Muscle layer of duodenum (tissue), 2 donors: ENCODE results near the gene RPUSD1.
"Not testable (repeated sequence)": the region's sequence is repeated elsewhere in the genome, so short reads cannot be mapped to it uniquely, and the experiment has no call there.

ENCODE experiments used
- H3K27ac ChIP-seq: one replicate; pipeline ENCODE4 v1.7.0; 2013; ENCODE audit warnings: mild to moderate bottlenecking, low read length
- H3K27me3 ChIP-seq: one replicate; pipeline ENCODE4 v1.7.0; 2013; ENCODE audit warnings: low read depth, mild to moderate bottlenecking, control low read depth, low read length
- H3K36me3 ChIP-seq, 2 donors: one replicate each; pipeline ENCODE4 v1.7.0; 2013; ENCODE audit warnings: low read length in 2 of 2, control low read depth in 1 of 2, mild to moderate bottlenecking in 1 of 2; ENCODE audit not compliant: insufficient read depth in 2 of 2, control insufficient read depth in 1 of 2
- H3K4me1 ChIP-seq, 2 donors: one replicate each; pipeline ENCODE4 v1.7.0; 2013; ENCODE audit warnings: low read length in 2 of 2, mild to moderate bottlenecking in 2 of 2, control low read depth in 1 of 2, moderate library complexity in 1 of 2; ENCODE audit not compliant: insufficient read depth in 2 of 2, control insufficient read depth in 1 of 2
- H3K4me3 ChIP-seq, 2 donors: one replicate each; pipeline ENCODE4 v1.7.0; 2013; ENCODE audit warnings: low read length in 2 of 2, low read depth in 1 of 2, mild to moderate bottlenecking in 1 of 2
- H3K9me3 ChIP-seq, 2 donors: one replicate each; pipeline ENCODE4 v1.7.0; 2013; ENCODE audit warnings: low read length in 2 of 2, control low read depth in 1 of 2, mild to moderate bottlenecking in 1 of 2; ENCODE audit not compliant: control insufficient read depth in 1 of 2
- donor health status: healthy.

Gene RPUSD1, protein sequence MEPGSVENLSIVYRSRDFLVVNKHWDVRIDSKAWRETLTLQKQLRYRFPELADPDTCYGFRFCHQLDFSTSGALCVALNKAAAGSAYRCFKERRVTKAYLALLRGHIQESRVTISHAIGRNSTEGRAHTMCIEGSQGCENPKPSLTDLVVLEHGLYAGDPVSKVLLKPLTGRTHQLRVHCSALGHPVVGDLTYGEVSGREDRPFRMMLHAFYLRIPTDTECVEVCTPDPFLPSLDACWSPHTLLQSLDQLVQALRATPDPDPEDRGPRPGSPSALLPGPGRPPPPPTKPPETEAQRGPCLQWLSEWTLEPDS

GRCh38 chr16:787978-788398, at the start of gene RPUSD1:
Gene RPUSD1 (minus strand): TSS chr16:788381. CDS start chr16:787737, 644 bp downstream.
- Histone ChIP-seq H3K27ac (no peak within 1 kb of the TSS), H3K4me3 (peak within 1 kb of the TSS; percentile 86 to 96), H3K27me3 (no peaks in the 10 kb centered on the region), H3K36me3 (peaks cover 0 to 12% of the 10 kb centered on the region in 2 donors), H3K9me3 (no peaks in the 10 kb centered on the region), H3K4me1 (peaks cover 0 to 27% of the 10 kb centered on the region in 2 donors)

GRCh38 chr16:836822-837221, 48.6 kb upstream of the RPUSD1 start:
- H3K4me1 ChIP-seq, H3K27me3 ChIP-seq, H3K27ac ChIP-seq, H3K36me3 ChIP-seq, H3K4me3 ChIP-seq: not testable (repeated sequence)
- peaks cover 10 to 34% of the 10 kb centered on the region in 2 donors for H3K9me3 ChIP-seq

DNA sequence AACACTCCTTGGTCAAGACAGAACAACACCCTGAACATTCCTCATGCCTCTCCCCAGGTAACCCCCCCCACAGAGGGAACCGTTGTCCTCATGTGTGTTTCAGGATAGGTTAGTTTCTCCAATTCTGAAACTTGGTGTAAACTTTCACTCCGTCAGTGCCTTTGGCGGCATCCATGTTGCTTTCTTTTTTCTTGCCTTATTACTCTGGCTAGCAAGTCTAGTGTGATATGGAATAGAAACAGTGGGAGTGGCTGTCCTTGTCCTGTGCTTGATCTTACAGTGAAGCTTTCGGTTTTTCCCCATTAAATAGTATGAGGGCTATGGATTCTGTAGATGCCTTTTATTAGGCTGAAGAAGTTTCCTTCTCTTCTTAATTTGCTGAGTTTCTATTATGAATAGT, 48.0 kb upstream of the RPUSD1 start:
- peak overlapping the region in 1 of 2 donors; percentile 40 for H3K4me3 ChIP-seq
- no peaks in the 10 kb centered on the region for H3K36me3 ChIP-seq
- no peaks in the 10 kb centered on the region for H3K27me3 ChIP-seq
- peaks cover 10 to 34% of the 10 kb centered on the region in 2 donors for H3K9me3 ChIP-seq
- no peak overlapping the region for H3K27ac ChIP-seq
- H3K4me1 ChIP-seq, result no peaks in the 10 kb centered on the region

GRCh38 chr16:835373-835772, 47.2 kb upstream of the RPUSD1 start:
- Histone ChIP-seq H3K36me3 (no peaks in the 10 kb centered on the region), H3K4me1 (no peaks in the 10 kb centered on the region), H3K27ac (no peak overlapping the region), H3K4me3 (peak overlapping the region in 1 of 2 donors; percentile 40), H3K9me3 (peaks cover 10 to 34% of the 10 kb centered on the region in 2 donors), H3K27me3 (no peaks in the 10 kb centered on the region)

DNA sequence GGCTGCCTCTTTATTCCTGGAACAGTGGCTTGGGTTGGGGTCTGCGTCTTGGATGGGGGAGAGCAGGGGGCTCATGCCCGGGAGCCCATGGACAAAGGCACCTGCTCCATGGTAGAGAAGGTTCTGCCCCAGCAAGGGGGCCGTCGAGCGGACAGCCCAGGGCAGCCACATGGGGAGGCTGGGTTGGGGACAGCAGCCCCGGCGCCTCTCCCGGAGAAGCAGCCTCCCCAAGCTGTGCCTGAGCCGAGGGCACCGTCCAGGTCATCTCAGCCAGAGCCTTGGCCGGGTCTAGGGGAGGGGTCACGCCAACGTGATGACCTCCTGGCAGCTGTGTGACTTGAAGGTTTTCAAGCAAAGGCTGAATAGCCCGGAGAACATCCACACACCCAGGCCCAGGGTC, 45.2 kb upstream of the RPUSD1 start:
- H3K4me1 ChIP-seq, result no peaks in the 10 kb centered on the region
- no peaks in the 10 kb centered on the region for H3K36me3 ChIP-seq
- H3K27ac ChIP-seq, result no peak overlapping the region
- no peaks in the 10 kb centered on the region for H3K27me3 ChIP-seq
- peaks cover 10 to 34% of the 10 kb centered on the region in 2 donors for H3K9me3 ChIP-seq
- H3K4me3 ChIP-seq, result no peak overlapping the region

DNA sequence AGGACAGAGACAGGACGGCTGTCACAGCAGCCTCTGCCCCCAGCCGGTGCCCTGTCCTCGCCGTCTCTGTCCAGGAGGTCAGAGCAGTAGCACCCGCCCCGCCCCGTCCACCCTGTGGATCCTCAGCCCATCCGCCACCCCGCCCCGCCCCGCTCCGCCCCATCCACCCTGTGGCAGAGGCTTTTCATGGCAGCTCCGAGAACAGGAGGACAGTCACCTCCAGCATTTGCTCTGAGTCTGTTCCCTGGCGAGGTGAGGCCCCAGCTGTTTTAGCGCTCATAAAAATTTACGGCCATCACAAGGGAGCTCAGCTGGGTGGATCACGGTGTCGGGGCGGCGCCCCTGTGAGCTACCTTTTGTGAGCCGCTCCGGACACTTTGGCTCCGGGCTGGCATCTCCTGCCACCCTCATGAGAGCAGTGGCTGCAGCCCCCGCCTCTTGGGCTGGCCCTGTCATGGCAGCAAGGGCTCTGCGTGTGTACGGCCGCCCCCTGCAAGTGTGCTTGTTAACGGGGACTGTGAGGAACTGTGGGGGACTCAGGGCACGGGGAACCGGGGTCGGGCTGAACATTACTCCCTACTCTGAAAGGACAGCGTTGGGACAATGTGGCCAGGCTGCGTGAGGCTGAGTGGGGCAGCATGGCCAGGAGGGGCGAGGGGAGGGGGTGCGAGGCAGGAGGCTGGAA, 44.6 kb upstream of the RPUSD1 start:
- H3K4me1 ChIP-seq, result no peaks in the 10 kb centered on the region
- H3K27ac ChIP-seq, result no peak overlapping the region
- H3K9me3 ChIP-seq, result peaks cover 10 to 34% of the 10 kb centered on the region in 2 donors
- no peaks in the 10 kb centered on the region for H3K27me3 ChIP-seq
- no peaks in the 10 kb centered on the region for H3K36me3 ChIP-seq
- no peak overlapping the region for H3K4me3 ChIP-seq

DNA sequence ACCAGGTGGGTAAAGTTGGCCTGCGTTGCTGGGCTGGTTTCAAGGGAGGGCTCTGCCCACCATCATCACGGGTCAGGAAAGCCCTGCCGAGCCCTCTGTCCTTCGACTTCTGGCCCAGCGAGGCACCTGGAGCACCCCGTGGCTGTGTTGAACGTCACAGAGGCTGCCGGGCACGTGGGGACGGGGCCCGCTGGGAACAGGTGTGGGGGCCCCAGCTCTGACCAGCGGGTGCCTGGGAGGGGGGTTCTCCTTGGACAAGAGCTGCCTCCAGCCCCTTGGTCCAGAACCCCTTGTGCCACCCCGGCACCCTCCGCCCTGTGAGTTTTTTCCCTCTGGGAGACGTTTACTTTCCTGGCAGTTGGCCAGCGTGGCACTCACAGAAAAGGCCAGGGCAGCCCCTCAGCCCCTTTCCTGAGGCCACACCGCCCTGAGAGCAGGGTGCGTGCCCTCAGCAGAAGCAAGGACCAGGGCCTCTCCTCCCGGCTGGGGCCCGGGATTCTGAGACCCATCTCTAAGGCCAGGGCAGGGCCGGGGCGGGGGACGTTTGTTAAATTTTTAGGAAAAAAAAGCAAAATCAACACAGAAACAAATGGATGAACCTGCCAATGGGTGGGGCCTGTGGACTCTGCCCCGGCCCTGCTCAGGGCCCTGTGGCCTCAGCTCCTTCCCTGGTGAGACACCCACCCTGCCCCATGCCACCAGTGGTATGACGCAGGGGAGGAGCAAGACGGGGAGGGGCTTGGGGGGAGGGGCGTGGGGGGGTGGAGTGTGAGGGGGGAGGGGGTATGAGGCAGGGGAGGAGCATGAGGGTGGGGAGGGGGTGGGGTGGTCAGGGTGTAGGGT, 43.6 kb upstream of the RPUSD1 start:
- Histone ChIP-seq H3K27ac (no peak overlapping the region), H3K36me3 (no peaks in the 10 kb centered on the region), H3K4me1 (no peaks in the 10 kb centered on the region), H3K4me3 (no peak overlapping the region), H3K27me3 (no peaks in the 10 kb centered on the region), H3K9me3 (peaks cover 10 to 30% of the 10 kb centered on the region in 2 donors)

DNA sequence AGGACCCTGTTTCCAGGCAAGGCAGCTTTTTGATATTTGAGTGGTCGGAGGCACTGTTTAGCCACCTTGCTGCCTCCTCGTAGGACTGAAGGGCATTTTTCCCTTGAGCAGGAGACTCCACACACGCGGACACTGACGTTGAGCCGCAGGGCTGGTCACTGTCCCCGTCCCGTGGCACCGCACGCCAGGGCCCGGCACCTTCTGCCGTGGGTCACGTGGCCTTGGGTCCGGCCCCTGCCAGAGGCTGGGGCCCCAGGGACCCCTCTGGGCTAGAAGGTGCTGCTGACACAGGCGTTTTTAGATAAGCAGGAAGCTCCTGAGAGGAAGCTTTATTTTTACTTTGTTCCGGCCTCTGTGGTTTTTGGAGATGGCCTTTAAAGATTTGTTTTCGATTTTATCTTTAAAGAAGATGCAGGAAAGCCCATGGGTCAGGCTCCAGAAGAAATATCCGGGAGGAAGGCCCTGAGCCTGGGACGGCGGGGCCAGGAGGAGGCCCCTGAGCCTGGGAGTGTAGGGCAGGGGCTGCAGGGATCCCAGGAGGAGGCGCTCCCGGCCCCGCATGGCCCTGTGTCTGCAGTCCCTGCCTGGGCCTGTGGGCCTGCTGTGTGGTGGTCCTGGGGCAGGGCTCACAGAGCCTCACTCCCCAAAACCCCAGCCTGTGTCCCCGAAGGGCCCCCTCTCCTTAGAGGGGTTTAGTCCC, 42.8 kb upstream of the RPUSD1 start:
- no peak overlapping the region for H3K27ac ChIP-seq
- no peak overlapping the region for H3K4me3 ChIP-seq
- no peaks in the 10 kb centered on the region for H3K27me3 ChIP-seq
- no peaks in the 10 kb centered on the region for H3K36me3 ChIP-seq
- peaks cover 4 to 24% of the 10 kb centered on the region in 2 donors for H3K9me3 ChIP-seq
- no peaks in the 10 kb centered on the region for H3K4me1 ChIP-seq

DNA sequence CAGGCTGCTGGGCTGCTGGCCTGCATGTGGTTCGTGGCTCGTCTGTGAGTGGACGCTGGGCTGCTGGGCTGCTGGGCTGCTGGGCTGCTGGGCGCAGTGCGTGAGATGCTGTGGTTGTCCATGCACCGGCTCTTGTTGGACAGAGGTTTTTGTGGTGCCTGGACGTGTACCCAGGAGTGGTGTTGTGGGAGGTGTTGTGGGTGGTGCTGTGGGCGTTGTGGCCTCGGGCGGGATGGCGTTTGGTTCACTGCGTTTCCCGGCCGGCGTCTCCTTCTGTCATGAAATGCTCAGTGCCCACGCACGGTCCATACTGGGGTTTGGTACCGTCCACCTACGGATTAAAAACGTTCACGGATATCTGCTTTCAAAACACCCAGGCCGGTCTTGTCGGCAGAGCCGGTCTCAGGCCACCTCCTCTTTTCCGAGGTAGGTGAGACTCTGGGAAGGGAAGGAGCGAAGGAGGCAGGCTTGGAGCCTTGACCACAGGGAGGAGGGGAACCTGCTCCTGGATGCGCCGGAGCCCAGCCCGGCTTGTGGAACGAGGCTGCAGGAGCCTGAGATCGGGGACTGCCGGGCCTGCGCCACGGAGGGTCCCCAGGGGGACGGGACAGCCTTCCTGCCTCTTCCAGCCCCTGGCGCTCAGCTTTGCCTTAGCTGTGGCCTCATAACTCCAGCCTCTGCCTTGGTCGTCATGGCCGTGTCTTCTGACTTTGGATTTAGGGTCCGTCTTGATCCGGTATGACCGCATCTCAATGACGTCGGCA, 42.1 kb upstream of the RPUSD1 start:
- Histone ChIP-seq H3K4me3 (no peak overlapping the region), H3K36me3 (no peaks in the 10 kb centered on the region), H3K9me3 (peaks cover 0 to 17% of the 10 kb centered on the region in 2 donors), H3K4me1 (peaks cover 0 to 3% of the 10 kb centered on the region in 2 donors), H3K27me3 (no peaks in the 10 kb centered on the region), H3K27ac (no peak overlapping the region)

DNA sequence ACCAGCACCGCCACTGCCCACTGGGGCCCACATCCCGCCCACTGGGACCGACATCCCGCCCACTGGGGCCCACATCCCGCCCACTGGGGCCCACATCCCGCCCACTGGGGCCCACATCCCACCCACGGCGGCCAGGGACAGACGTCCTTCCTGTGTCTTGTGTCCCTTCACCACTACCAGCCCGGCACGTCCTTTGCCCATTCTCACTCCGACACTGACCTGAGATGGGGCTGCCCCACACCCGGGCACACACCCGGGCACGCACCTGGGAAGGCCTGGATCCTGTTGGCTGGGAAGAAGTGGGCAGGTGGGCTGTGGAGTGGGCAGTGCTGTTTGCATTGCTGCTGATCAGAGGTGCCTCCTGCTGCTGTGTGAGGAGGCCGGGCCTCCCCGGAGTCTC, 40.7 kb upstream of the RPUSD1 start:
- no peaks in the 10 kb centered on the region for H3K27me3 ChIP-seq
- H3K4me3 ChIP-seq, result no peak overlapping the region
- H3K9me3 ChIP-seq, result peaks cover 0 to 6% of the 10 kb centered on the region in 2 donors
- H3K36me3 ChIP-seq, result no peaks in the 10 kb centered on the region
- H3K27ac ChIP-seq, result no peak overlapping the region
- H3K4me1 ChIP-seq, result peaks cover 0 to 6% of the 10 kb centered on the region in 2 donors
